GM23338 (cell line): ENCODE results near the gene OCA2. TPM values are rescaled to one million over a fixed set of nuclear protein-coding genes. Genes with fewer than 3 reads are reported as not detected.

Experiments used
- CREB1 ChIP-seq: fragments of 250-450 bp; sonication (Bioruptor Pico); IDR thresholded peaks from 2 replicates; pipeline ENCODE4 v1.5.0; 2020; ENCODE audit warnings: low read depth, mild to moderate bottlenecking, moderate library complexity
- CTCF ChIP-seq, 2 experiments: fragments of 200-600 bp in 1 of 2; sonication (generic) in 1 of 2; conservative IDR thresholded peaks; 2 replicates each; pipeline versions ENCODE4 v1.5.1 to v1.6.1; 2016 to 2017; ENCODE audit warnings: antibody characterized with exemption in 2 of 2, low read depth in 2 of 2, mild to moderate bottlenecking in 2 of 2, moderate library complexity in 1 of 2
- EZH2 ChIP-seq: fragments of 200-600 bp; sonication (generic); IDR thresholded peaks from one replicate; pipeline ENCODE4 v1.8.0; 2017; ENCODE audit warnings: antibody characterized with exemption, mild to moderate bottlenecking, low read depth; ENCODE audit not compliant: unreplicated experiment
- EZH2phosphoT487 ChIP-seq: fragments of 200-600 bp; sonication (generic); IDR thresholded peaks from one replicate; pipeline ENCODE4 v1.8.1; 2018; ENCODE audit warnings: antibody characterized with exemption; ENCODE audit not compliant: unreplicated experiment
- JUNB ChIP-seq: IDR thresholded peaks from one replicate; pipeline ENCODE4 v1.6.1; 2016; ENCODE audit warnings: antibody characterized with exemption; ENCODE audit not compliant: unreplicated experiment
- POLR2AphosphoS5 ChIP-seq: IDR thresholded peaks from 2 replicates; pipeline ENCODE4 v1.6.1; 2016; ENCODE audit warnings: antibody characterized with exemption, low read depth
- STAT1 ChIP-seq: IDR thresholded peaks from one replicate; pipeline ENCODE4 v1.6.1; 2016; ENCODE audit warnings: antibody characterized with exemption; ENCODE audit not compliant: unreplicated experiment
- ZNF114 ChIP-seq: fragments of 250-450 bp; sonication (Bioruptor Pico); IDR thresholded peaks from 2 replicates; pipeline ENCODE4 v1.5.0; 2020; ENCODE audit warnings: mild to moderate bottlenecking, moderate library complexity
- ZNF331 ChIP-seq: fragments of 250-450 bp; sonication (Bioruptor Pico); IDR thresholded peaks from 2 replicates; pipeline ENCODE4 v1.5.0; 2020; ENCODE audit warnings: low read depth, mild to moderate bottlenecking, moderate library complexity
- polyA plus RNA-seq: library from polyadenylated mRNA; unstranded; fragments of >200 nt; fragmentation: Nextera tagmentation; extraction: Ambion mirVana; gene quantifications from 2 replicates; pipeline ENCODE4 v1.2.1, GENCODE V29; 2016
- total RNA-seq: library from RNA; depleted of rRNA; stranded (reverse); fragments of >200 nt; shearing (Covaris generic); gene quantifications from 2 replicates; pipeline ENCODE4 v1.2.3, GENCODE V29; 2014
- TF ChIP-seq, protein P1 (sequence below): fragments of 250-450 bp; sonication (Bioruptor Pico); IDR thresholded peaks from 2 replicates; pipeline ENCODE4 v1.5.0; 2020; ENCODE audit warnings: mild to moderate bottlenecking, moderate library complexity
- TF ChIP-seq, protein P2 (sequence below): IDR thresholded peaks from one replicate; pipeline ENCODE4 v1.6.1; 2018; ENCODE audit warnings: antibody characterized with exemption; ENCODE audit not compliant: unreplicated experiment

Gene OCA2
- total and polyA plus RNA-seq, 2 experiments from 2014 or later: 0.40 to 0.69 TPM

- TF ChIP-seq, protein P1, sequence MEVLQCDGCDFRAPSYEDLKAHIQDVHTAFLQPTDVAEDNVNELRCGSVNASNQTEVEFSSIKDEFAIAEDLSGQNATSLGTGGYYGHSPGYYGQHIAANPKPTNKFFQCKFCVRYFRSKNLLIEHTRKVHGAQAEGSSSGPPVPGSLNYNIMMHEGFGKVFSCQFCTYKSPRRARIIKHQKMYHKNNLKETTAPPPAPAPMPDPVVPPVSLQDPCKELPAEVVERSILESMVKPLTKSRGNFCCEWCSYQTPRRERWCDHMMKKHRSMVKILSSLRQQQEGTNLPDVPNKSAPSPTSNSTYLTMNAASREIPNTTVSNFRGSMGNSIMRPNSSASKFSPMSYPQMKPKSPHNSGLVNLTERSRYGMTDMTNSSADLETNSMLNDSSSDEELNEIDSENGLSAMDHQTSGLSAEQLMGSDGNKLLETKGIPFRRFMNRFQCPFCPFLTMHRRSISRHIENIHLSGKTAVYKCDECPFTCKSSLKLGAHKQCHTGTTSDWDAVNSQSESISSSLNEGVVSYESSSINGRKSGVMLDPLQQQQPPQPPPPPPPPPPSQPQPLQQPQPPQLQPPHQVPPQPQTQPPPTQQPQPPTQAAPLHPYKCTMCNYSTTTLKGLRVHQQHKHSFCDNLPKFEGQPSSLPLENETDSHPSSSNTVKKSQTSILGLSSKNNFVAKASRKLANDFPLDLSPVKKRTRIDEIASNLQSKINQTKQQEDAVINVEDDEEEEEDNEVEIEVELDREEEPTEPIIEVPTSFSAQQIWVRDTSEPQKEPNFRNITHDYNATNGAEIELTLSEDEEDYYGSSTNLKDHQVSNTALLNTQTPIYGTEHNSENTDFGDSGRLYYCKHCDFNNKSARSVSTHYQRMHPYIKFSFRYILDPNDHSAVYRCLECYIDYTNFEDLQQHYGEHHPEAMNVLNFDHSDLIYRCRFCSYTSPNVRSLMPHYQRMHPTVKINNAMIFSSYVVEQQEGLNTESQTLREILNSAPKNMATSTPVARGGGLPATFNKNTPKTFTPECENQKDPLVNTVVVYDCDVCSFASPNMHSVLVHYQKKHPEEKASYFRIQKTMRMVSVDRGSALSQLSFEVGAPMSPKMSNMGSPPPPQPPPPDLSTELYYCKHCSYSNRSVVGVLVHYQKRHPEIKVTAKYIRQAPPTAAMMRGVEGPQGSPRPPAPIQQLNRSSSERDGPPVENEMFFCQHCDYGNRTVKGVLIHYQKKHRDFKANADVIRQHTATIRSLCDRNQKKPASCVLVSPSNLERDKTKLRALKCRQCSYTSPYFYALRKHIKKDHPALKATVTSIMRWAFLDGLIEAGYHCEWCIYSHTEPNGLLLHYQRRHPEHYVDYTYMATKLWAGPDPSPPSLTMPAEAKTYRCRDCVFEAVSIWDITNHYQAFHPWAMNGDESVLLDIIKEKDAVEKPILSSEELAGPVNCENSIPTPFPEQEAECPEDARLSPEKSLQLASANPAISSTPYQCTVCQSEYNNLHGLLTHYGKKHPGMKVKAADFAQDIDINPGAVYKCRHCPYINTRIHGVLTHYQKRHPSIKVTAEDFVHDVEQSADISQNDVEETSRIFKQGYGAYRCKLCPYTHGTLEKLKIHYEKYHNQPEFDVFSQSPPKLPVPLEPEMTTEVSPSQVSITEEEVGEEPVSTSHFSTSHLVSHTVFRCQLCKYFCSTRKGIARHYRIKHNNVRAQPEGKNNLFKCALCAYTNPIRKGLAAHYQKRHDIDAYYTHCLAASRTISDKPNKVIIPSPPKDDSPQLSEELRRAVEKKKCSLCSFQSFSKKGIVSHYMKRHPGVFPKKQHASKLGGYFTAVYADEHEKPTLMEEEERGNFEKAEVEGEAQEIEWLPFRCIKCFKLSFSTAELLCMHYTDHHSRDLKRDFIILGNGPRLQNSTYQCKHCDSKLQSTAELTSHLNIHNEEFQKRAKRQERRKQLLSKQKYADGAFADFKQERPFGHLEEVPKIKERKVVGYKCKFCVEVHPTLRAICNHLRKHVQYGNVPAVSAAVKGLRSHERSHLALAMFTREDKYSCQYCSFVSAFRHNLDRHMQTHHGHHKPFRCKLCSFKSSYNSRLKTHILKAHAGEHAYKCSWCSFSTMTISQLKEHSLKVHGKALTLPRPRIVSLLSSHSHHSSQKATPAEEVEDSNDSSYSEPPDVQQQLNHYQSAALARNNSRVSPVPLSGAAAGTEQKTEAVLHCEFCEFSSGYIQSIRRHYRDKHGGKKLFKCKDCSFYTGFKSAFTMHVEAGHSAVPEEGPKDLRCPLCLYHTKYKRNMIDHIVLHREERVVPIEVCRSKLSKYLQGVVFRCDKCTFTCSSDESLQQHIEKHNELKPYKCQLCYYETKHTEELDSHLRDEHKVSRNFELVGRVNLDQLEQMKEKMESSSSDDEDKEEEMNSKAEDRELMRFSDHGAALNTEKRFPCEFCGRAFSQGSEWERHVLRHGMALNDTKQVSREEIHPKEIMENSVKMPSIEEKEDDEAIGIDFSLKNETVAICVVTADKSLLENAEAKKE (CRISPR knock-in tag): no peak
- no peak for TF ChIP-seq JUNB
- TF ChIP-seq EZH2phosphoT487: no peak
- no peak for TF ChIP-seq EZH2
- no peak for TF ChIP-seq POLR2AphosphoS5
- no peak for TF ChIP-seq STAT1
- no peak for TF ChIP-seq CREB1 (CRISPR knock-in tag)
- no peak for TF ChIP-seq CTCF (conservative IDR thresholded peaks at IDR 0.05; ENCODE audit: low read depth in 2 of 2)
- TF ChIP-seq, protein P2, sequence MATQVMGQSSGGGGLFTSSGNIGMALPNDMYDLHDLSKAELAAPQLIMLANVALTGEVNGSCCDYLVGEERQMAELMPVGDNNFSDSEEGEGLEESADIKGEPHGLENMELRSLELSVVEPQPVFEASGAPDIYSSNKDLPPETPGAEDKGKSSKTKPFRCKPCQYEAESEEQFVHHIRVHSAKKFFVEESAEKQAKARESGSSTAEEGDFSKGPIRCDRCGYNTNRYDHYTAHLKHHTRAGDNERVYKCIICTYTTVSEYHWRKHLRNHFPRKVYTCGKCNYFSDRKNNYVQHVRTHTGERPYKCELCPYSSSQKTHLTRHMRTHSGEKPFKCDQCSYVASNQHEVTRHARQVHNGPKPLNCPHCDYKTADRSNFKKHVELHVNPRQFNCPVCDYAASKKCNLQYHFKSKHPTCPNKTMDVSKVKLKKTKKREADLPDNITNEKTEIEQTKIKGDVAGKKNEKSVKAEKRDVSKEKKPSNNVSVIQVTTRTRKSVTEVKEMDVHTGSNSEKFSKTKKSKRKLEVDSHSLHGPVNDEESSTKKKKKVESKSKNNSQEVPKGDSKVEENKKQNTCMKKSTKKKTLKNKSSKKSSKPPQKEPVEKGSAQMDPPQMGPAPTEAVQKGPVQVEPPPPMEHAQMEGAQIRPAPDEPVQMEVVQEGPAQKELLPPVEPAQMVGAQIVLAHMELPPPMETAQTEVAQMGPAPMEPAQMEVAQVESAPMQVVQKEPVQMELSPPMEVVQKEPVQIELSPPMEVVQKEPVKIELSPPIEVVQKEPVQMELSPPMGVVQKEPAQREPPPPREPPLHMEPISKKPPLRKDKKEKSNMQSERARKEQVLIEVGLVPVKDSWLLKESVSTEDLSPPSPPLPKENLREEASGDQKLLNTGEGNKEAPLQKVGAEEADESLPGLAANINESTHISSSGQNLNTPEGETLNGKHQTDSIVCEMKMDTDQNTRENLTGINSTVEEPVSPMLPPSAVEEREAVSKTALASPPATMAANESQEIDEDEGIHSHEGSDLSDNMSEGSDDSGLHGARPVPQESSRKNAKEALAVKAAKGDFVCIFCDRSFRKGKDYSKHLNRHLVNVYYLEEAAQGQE: no peak
- no peak for TF ChIP-seq ZNF114 (CRISPR knock-in tag)
- TF ChIP-seq ZNF331 (CRISPR knock-in tag): no peak
Measured at GRCh38 chr15:28058082-28058481, 41.0 kb downstream of the OCA2 start (continued).
